GM21825 (cell line): ENCODE results near the gene FUBP3.
"Not testable (repeated sequence)": the region's sequence is repeated elsewhere in the genome, so short reads cannot be mapped to it uniquely, and the experiment has no call there.

Experiments
- ATAC-seq: cut with Tn5 transposase; IDR thresholded peaks from one replicate; pipeline ENCODE4 v1.9.1; 2021; ENCODE audit warnings: mild to moderate bottlenecking, moderate library complexity; ENCODE audit not compliant: unreplicated experiment

Gene FUBP3

DNA sequence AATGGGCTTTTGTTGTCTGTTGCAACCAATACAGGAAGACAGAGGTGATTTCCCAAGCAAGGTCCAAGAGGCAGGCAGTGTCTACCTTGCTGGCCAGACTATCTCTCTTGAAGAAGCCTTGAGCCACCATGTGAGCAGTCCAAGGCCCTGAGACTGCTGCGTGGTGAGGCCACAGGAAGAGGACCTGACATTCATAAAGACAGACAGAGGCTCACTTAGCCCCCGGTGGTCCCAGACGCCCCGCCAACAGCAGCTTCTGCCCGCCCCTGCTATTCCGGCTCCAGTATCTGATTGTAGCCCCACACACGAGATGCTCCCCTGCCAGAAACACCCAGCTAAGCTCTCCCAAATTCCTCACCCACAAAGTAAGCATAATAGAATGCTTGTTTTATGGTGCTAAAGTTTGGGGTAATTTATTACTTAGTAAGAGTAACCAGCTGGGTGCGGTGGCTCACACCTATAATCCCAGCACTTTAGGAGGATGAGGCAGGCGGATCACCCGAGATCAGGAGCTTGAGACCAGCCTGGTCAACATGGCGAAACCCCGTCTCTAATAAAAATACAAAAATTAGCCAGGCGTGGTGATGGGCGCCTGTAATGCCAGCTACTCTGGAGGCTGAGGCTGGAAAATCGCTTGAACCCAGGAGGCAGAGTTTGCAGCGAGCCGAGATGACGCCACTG is 22.8 kb upstream of the FUBP3 start:
- ATAC-seq: no peak

DNA sequence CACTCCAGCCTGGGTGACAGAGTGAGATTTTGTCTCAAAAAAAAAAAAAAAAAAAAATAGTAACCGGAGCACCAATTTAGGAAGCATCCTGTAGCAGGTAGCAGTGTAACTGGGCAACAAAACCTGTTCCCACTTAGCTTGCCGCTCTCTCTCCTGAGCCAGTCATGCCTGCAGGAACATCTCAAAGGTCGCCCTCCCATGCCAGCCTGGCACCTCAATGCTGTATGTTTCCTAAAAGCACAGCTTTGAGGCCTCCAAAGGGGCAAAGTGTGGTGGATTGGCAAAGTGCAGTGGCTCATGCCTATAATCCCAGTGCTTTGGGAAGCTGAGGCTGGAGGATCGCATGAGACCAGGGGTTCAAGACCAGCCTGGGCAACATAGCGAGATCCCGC is 22.3 kb upstream of the FUBP3 start:
- ATAC-seq: no peak

DNA sequence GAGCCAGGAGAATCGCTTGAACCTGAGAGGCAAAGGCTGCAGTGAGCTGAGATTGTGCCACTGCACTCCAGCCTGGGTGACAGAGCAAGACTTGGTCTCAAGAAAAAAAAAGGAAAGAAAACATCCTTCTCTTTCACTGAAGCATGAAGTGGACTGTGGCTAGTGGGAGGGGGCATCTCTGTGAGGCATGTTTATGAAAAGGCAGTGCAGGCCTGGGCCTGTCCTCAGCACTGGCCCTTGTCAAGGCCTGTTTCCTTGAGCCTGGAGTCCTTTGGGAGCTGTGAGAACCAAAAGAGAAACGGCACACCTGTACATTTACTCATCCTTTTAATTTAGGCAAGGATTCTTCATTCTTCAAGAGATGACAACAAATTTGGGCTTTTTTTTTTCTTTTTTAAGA is 18.3 kb upstream of the FUBP3 start:
- no peak for ATAC-seq

DNA sequence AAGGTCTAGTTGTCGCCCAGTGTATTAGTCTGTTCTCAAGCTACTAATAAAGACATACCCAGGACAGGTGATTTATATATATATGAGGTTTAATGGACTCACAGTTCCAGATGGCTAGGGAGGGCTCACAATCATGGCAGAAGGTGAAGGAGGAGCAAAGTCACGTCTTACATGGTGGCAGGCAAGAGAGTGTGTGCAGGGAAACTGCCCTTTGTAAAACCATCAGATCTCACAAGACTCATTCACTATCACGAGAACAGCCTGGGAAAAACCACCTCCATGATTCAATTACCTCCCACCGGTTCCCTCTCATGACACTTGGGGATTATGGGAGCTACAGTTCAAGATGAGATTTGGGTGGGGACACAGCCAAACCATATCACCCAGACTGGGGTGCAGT is 16.9 kb upstream of the FUBP3 start:
- ATAC-seq: not testable (repeated sequence)

DNA sequence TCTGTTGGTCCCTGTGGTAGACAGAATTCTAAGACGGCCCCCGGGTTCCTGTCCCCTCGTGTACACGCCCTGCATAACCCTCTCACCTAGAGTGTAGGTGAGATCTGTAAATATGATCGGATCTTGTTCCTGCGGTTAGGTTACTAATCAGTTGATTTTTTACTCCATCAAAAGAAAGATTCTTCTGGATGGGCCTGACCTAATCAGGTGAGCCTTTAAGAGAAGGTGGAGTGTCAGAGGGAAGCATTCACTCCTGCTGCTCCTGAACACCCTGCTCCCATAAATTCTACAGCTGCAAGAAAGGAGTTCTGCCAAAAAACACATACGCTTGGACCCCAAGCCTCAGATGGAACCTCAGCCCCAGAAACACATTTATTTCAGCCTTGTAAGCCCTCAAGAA is 15.6 kb upstream of the FUBP3 start:
- no peak for ATAC-seq

DNA sequence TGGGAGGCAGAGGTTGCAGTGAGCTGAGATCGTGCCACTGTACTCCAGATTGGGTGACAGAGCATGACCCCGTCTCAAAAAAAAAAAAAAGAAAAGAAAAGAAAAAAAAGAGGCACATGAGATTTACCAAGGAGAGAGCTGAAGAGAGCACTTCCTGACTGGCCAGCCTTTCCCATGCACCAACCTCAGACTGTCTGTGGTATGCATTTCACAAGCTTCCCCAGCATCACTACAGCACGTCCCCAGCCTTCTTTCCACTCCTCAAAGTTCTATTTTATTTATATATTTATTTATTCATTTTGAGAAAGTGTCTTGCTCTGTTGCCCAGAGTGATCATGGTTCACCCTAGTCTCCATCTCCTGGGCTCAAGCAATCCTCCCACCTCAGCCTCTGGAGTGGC is 13.6 kb upstream of the FUBP3 start:
- no peak for ATAC-seq

DNA sequence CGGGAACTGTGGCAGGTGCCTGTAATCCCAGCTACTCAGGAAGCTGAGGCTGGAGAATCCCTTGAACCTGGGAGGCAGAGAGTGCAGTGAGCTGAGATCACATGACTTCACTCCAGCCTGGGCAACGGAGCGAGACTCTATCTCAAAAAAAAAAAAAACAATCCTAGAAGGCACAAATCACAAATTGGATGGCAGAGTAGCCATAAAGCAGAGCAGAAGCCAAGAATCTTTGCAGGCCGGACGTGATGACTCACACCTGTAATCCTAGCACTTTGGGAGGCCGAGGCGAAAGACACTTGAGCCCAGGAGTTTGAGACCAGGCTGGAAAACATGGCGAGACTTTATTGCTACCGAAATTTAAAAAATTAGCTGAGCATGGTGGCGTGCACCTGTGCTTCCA is 9.2 kb upstream of the FUBP3 start:
- ATAC-seq: no peak

DNA sequence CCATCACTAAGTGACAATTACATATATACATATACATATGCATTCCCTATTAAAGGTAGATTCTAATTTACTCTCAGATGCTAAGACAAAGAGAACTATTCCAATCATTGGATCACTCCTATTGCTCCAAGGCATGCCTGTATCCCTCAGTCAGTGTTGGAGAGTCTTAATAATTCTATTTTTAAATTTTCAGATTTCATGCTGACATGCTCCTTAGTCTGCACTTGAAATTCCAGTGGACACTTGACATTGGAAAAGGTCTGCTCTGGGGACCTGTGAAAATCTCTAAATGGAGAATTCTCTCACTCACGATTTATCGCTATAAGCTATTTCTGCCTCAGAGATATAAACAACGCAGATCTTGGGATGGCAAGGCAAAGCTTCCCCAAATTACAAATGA is 3.9 kb upstream of the FUBP3 start:
- no peak for ATAC-seq

DNA sequence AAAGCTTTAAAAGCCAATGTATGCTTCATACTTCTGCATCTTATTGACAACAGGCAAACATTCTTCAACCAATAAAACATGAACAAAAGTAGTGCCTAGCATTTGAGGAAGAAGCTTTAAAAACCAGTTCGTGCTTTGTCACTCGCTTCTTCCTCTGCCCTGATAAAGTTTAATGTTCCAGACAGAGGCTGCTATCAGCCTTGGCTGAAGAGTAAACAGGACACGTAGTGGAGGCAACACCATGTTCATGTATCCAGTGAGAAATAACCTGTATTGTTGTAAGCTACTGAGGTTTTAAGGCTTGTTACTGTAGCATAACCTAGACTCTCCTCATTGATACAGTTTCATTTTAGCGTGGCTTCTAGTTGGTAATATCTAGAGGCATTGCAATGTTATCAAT is 3.2 kb upstream of the FUBP3 start:
- no peak for ATAC-seq

DNA sequence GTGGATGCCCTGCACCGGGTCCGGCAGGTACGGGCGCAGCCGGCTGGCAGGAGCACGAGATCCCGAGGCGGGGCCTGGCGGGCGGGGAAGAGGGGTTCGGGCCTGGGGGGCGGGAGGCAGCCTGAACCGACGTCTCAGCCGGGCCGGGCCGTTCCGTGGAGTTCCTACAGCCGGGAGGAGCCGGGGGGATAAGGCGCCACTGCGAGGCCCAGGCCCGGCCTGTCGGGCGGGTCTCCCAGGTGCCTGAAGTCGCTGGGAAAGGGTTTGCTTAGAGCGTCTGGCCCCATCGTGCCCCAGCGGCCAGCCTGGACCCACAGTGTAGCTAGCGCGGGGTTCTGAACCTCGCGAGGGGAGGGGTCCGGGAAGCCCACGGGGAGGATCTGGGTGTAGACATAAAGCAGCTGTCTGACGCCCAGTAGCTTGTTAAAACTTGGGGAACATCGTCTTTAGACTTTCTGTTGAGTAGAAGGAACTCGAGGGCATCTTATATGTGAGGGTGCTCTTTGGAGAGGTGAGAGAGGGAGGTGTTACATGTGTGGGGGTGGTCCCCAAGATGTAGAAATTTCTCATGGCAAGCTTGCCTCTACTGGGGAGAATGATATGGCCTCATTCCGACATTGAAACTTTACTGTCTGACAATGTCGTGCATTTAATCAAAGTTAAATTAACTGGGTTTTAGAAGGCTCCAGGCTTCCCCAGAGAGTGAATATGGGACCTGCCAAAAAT is 524 bp downstream of the FUBP3 start:
- ATAC-seq: no peak

DNA sequence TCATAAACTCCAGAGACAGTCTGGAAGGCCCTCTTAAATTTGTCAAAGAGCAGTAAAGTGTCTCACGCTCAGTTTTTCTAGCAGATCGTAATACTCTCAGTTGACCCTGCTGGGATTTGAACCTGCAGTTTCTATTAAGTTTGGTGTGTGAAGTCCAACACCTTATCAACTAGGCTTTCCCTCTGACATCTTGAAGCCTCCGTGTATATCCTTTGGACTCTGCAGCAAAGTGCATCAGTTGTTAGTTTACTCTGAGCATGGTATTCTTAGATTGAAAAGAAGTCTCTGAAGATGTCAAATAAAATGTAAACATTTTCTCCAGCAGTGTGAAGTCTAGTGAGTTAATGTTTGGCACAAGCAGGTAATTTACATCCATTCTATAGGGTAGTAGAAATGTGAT is 2.4 kb downstream of the FUBP3 start:
- ATAC-seq: no peak

DNA sequence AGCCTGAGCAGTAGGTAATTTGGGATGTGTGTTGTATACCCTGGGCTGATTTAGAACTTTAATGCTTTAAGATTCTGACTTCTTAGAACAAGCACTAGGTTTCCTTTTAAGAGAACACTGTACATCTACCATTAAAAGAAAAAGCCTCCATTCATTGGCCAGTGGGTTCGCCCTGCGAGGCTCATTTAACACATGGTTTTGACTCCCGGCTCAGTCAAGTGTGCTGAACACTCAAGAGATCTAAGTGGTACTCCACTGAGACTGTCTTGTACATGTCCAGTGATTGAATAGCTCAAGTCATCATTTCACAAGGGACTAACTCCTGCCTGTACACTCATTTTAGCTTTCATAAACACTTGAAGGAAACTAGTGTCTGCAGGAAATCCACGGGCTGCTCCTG is 3.9 kb downstream of the FUBP3 start:
- ATAC-seq: no peak

DNA sequence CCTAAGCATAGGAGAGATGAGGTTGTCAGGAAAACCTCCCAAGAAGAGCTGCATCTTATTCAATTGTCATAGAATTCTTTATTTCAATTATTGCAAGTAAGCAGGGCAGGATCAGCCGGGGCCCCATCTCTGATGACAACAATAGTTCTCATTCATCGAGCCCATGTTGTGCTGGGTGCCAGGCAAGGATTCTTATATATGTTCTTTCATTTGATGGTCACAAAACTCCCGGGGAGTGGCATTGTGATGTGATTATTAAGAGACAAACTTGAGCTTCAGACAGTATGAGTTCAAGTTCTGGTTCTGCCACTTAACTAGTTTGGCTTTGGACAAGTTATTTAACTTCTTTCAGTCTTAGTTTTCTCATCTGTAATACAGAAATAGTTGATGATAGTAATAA is 8.5 kb downstream of the FUBP3 start:
- no peak for ATAC-seq

DNA sequence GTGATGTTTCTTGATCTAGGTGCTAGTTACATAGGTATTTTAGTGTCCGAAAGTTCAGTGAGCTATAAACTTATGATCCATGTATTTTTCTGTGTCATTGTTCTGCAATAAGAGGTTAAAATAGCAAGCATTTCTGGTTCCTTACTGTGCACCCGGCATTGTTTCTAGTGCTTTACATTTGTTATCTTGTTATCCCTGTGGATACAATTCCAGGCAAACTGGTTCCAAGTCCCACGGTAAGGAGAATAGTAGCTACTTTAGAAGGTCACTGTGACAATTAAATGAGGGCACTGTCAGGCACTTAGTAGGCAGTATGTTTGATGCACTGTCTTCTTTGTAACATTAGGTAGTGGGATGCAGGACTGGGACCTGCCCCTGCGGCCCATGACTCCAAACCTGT is 9.0 kb downstream of the FUBP3 start:
- ATAC-seq: no peak

DNA sequence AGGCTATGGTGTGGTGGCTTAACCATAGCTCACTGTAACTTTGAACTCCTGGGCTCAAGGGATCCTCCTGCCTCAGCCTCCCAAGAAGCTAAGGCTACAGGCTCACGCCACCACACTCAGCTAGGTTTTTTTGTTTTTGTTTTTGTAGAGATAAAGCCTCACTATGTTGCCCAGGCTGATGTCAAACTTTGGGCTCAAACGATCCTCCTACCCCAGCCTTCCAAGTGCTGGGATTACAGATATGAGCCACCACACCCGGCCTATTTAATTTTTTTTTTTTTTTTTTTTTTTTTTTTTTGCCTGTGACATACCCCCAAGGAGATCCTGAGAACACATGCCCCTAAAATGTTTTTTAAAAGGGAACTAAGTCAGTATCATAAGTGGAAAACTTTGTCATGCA is 10.4 kb downstream of the FUBP3 start:
- no peak for ATAC-seq

DNA sequence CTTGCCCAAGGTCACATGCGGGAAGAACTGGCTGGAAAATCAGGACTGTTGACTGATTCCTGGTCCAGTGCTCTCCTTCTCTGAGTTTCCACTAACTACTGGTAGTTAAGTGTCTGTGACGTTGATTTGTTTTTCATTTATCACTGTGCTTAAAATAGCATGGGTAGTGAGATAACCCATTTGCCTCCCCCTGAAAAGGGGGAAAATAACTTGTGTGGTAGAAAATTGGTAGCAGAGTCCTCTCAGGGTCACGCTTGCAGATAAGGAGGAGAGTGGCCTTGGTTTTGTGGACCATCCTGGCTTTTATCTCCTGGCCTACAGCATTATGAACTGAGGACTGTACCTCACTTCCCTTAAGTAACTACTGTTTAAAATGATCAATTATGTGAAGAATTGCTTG is 10.9 kb downstream of the FUBP3 start:
- ATAC-seq: no peak

DNA sequence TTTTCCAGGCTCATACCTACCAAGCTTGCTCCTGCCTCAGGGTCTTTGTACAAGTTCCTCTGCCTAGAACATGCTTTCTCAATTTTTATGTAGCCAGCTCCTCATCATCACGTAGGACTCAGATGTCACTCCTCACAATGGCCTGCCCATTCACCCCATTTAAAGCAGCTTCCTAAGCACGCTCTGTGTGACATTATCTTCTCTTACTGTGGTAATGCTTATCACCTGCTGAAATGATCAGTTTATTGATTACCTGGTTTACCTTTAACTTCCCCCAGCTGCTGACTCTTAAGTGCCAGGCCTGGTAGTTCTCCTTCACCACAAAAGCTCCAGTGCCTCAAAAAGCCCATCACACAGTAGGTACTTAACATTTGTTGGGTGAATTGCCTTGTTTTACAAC is 13.6 kb downstream of the FUBP3 start:
- no peak for ATAC-seq

DNA sequence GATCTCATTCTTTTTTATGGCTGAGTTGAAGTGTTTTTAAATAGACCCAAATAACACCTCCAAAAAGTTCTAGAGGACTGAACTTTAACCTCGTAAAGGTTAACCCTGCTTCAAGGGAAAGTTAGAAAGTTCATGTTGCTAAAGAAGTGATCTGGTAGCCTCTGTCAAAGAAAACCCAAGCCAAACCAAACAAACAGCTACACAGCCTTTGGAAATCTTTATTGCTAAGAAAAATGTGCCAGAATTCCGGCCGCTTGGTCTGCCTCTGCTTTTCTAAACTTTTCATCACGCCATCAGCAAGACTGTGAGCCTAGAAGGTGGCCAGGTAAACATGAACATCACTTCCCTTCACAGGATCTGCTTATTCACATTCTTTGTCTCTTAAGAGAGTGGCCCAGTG is 17.9 kb downstream of the FUBP3 start:
- ATAC-seq: no peak

DNA sequence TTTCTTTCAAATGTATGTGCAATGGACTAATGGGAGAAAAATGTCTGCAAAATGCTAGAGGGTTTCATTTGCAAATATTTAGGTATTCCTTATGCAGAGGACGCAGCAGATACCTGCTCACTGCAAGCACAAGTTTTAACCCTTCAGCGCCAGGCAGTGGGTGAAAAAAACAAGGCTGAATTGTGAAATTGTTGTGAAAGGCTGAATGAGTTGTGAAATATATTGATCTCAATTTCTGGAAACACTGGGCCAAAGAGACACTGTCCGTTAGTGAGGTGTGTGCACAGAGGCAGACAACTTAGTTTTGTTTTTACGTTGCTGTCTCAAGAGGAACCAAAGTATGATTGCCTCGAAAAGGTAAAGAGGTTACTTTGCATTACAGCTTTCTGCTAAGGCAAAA is 18.8 kb downstream of the FUBP3 start:
- no peak for ATAC-seq

DNA sequence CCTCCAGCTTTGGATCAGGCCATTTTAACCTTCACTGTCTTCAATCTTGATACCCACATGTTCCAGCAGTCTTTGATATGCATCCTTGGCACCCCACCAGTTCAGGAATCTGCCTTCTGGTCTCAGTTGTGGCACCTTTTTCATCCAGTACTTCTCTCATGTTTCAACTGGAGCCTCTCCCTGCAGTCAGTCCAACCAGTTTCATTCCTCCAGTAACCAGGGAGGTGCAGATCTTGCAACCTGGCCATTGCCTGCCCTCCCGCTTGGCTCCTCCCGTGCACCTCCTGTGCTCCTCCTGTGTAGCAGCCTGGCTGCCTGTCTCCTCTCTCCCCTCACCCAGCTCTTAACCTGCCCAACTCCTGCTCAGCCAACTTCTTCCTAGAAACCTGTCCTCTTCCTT is 20.2 kb downstream of the FUBP3 start:
- ATAC-seq: no peak

DNA sequence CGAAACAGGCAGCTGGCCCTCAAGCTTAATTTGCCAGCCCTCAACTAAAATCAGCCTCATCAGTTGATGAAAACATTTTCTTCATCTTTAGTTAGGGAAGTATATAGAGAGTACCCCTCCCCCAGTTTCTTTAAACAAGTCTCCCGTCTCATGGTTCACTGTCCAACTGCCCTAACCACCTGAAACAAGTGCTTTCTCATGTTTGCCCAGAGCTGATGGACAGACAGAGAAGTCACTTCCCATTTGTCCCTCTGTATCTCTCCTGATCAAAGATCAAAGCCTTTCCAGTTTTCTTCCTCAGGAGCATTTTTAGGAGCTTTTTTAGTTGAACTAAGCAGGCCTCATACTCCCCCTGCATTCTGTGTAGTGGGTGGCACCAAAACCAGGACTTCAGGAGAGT is 21.7 kb downstream of the FUBP3 start:
- ATAC-seq: no peak

DNA sequence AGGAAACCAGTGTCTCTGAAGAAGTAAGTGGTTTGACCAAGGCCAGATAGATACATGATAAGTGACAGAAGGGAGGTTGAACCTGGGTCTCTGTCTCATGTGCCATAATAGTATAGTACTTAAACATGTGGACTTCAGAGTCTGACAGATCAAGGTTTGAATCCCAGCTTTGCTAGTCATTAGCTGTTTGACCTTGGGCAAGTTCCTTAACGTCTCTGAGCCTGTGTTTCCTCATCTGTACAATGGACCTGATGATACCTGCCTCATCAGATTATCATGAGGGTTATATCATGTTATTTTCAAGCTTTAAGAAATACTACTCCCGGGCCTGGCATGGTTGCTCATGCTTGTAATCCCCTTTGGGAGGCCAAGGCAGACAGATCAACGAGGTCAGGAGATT is 24.9 kb downstream of the FUBP3 start:
- no peak for ATAC-seq
